Measurements from ENCODE around the gene GTF3A. TPM values are rescaled to one million over a fixed set of nuclear protein-coding genes. Genes with fewer than 3 reads are reported as not detected.

The GTF3A gene
- total and polyA plus RNA-seq, 2 experiments from 2014 or later = 109 to 190 TPM

- Histone ChIP-seq H3K36me3 (ENCODE audit: insufficient read depth) (no peaks in the 10 kb centered on the region), H3K79me2 (replicated peaks; ENCODE audit: insufficient read depth) (no peaks in the 10 kb centered on the region), H3K27me3 (ENCODE audit: insufficient read depth) (no peaks in the 10 kb centered on the region), H3K27ac (ENCODE audit: low read depth) (no peak overlapping the region), H3F3A (replicated peaks; ENCODE audit: low read depth) (no peaks in the 10 kb centered on the region), H3K9me2 (ENCODE audit: insufficient read depth) (peaks cover 7% of the 10 kb centered on the region; the same call in 1 of the 2 replicates), H4K20me1 (replicated peaks; ENCODE audit: insufficient read depth) (no peaks in the 10 kb centered on the region), H3K4me1 (ENCODE audit: insufficient read depth) (no peaks in the 10 kb centered on the region), H3K4me3 (no peak overlapping the region), H2AFZ (peak overlapping the region; percentile 43; the same call in 1 of the 2 replicates), H3K4me2 (no peak overlapping the region)
- Mint-ChIP-seq H3K27ac (no peak overlapping the region), H3K4me1 (no peaks in the 10 kb centered on the region; the same call in 1 of the 3 replicates), H3K4me3 (no peak overlapping the region), H3K36me3 (ENCODE audit: low read depth) (no peaks in the 10 kb centered on the region), H3K9me3 (no peaks in the 10 kb centered on the region; the same call in 2 of the 3 replicates), H3K27me3 (ENCODE audit: insufficient read depth, low read depth, poor library complexity) (peaks cover 7% of the 10 kb centered on the region)
- ATAC-seq (no peak), DNase-seq (ENCODE audit: low spot score) (no peak)
- TF ChIP-seq STAT1 (IDR thresholded peaks at IDR 0.05; ENCODE audit: unreplicated experiment) (no peak), CTCF (conservative IDR thresholded peaks at IDR 0.05; ENCODE audit: low read depth in 2 of 2) (no peak), EZH2phosphoT487 (IDR thresholded peaks at IDR 0.05; ENCODE audit: unreplicated experiment) (no peak), CREB1 (CRISPR knock-in tag; IDR thresholded peaks at IDR 0.05; ENCODE audit: low read depth) (no peak), ZNF114 (CRISPR knock-in tag; IDR thresholded peaks at IDR 0.05) (no peak), EZH2 (IDR thresholded peaks at IDR 0.05; ENCODE audit: low read depth, unreplicated experiment) (no peak), JUNB (IDR thresholded peaks at IDR 0.05; ENCODE audit: unreplicated experiment) (no peak), ZNF462 (CRISPR knock-in tag; IDR thresholded peaks at IDR 0.05) (no peak), ZNF331 (CRISPR knock-in tag; IDR thresholded peaks at IDR 0.05; ENCODE audit: low read depth) (no peak)
Observed at GRCh38 chr13:27461940-27462584, 37.6 kb downstream of the GTF3A start.

Measured in GM23338 (cell line).